Activated CD4-positive, alpha-beta T cell treated with anti-CD3 and anti-CD28 coated beads for 24 hours (primary cell): ENCODE measurements around the gene CYB561D2.

Experiments used
- DNase-seq, 2 donors: peaks; one replicate each; pipeline ENCODE4 v3.0.0-alpha.2; 2020; ENCODE audit warnings: low read depth in 2 of 2

Gene CYB561D2

GRCh38 chr3:50390508-50391224 is 40.0 kb downstream of the CYB561D2 start:
- no peak for DNase-seq

GRCh38 chr3:50392101-50392715 is 41.5 kb downstream of the CYB561D2 start:
- no peak for DNase-seq

- no peak for DNase-seq
These were observed 42.4 kb downstream of the CYB561D2 start for GRCh38 chr3:50393061-50393460.

GRCh38 chr3:50395070-50395860 is 44.6 kb downstream of the CYB561D2 start:
- no peak for DNase-seq

GRCh38 chr3:50396502-50396901 is 45.8 kb downstream of the CYB561D2 start:
- DNase-seq = no peak

GRCh38 chr3:50401978-50402595 is 51.4 kb downstream of the CYB561D2 start:
- no peak for DNase-seq
